ENCODE measurements around the gene DPP10.
"Not testable (repeated sequence)": the region's sequence is repeated elsewhere in the genome, so short reads cannot be mapped to it uniquely, and the experiment has no call there.

Gene DPP10

GRCh38 chr2:114729026-114729425 is 286.6 kb downstream of the DPP10 start:
- no peak for DNase-seq

GRCh38 chr2:114735126-114735525 is 292.7 kb downstream of the DPP10 start:
- no peak for DNase-seq

DNA sequence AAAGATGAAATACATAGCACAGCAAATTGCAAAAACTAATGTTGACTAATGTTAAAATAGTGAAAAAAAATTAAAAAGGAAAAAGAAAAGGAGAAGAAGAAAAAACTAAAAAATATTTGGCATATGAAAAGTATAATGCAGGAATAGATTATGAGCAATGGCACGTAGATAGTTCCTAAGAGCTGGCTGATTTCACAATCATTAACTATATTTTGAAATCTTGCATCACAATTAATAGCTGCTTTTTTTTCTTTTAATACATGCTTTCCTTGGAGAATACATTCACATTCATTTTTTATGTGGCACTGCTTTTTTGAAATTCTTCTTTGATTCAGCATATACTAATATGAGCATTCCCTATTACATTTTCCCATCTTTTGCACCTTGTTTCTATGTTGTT is 299.8 kb downstream of the DPP10 start:
- no peak for DNase-seq

GRCh38 chr2:114745700-114746099 is 303.3 kb downstream of the DPP10 start:
- DNase-seq = no peak

GRCh38 chr2:114748175-114748574 is 305.7 kb downstream of the DPP10 start:
- DNase-seq = not testable (repeated sequence)

- no peak for DNase-seq
Measured at GRCh38 chr2:114752425-114752824, 310.0 kb downstream of the DPP10 start.

DNA sequence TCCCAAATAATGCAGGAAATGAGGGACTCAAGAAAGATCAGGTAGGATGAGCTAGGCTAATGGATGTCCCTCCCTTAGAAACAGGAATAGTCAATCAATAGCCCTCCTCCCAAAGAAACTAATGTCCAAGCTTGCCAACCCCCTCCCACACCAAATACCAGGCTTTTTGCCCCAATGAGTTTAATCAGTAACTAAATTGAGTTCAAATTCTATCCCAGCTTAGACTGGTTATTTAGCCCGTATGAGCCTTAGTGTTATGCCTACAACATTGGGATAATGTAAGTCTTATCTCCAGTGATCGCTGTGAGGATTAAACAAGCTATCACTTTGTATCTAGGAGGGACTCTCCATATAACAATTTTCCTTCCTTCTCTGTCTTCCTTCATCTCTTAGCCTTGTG is 310.7 kb downstream of the DPP10 start:
- DNase-seq = no peak

DNA sequence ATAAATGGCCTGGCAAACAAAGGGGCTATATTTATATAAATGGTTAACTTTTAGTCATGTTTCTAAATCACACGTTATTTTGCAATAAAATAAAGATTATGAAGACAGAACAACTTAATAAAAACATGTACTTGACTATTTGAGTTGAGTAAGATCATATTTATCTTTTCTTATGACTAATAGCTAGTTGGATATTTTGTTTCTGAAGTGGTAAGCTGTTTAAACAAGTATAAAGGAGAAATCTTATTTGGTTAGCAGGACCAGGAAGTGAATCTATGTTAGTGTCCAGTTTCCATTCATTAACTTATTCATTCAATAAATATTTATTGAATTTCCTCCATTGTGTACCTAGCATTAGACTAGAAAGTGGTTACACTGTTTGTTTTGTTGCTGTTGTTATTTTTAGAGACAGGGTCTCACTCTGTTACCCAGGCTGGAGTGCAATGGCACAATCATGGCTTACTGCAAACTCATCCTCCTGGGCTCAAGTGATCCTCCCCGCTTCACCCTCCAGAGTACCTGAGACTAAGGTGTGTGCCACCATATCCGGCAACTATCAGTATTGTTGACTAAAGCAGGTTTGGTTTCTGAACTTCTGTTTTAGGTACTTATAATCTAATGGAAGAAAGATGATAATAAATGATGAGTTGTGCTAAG is 312.6 kb downstream of the DPP10 start:
- no peak for DNase-seq

GRCh38 chr2:114762376-114762775 is 319.9 kb downstream of the DPP10 start:
- DNase-seq = no peak

DNA sequence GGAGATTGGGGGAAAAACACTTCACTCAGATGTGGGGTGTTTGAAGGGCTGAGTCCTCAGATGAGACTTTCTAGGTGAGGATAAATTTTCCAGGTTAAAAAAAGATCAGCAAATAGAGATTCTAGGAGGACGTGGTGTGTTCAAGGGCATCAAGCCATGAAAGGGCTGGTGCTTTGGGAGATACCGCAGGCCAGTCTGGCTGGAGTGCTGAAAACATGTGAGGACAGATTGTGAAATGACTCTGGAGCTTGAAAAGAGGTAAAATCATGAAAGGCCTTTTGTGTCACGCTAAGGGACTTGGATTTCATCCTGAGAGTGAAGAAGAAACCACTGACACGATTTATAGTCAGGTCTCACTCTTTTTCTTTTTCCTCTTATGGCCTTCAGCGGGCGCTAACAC is 320.5 kb downstream of the DPP10 start:
- DNase-seq = no peak

DNA sequence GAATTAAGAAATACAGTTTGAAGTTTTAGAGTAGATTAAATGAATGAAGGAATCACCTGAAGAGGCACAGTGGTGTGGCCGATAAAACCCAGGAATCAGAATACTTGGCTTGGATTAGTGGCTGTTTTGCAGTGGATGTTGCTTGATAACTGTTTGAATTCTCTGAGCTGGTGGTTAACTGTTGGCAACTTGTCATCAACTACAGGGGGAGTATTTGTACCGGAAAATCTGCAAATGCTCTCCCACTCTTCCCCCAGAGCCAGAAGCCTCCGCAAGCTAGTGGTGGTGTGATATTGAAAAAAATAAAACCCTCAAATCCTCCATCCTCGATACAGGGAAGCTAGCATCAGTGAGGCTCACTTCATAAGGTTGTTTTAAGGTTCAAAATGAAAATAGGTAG is 326.7 kb downstream of the DPP10 start:
- no peak for DNase-seq

DNA sequence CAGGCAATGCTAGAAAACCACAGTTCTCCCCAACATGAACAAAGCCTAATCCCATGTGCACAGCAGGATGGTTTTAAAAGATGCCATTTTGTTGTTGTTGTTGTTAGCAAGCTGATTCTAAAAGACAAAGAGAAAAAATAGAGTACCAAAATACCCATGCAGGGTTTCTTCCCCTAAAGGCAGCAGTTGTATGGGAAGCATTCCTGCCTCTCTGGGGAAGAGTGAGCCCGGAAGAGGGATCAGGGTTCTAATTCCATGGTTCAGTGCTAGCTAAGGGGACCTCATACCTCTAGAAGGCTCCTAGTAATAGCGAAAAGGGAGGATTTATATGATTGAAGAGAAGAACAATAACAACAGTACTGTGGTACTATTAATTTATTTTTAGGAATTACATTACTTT is 327.6 kb downstream of the DPP10 start:
- no peak for DNase-seq

DNA sequence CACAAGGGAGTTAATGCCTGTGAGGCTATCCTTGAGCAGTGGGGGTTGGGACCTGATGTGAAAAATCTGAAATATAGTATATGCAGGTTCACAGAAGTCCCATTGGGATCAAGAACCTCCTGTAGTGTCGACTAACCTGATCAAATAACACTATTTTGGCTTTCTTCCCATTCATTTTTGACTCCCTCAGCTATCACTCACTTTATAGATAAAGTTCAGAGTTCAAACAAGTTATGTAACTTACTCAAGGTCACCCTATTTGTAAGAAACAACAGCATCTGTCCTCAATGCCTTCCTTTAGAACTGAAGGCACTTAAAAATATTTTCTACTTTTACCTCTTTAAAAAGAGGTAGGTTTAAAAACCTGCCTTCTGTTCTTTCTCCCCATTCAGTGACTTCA is 341.6 kb downstream of the DPP10 start:
- no peak for DNase-seq

- no peak for DNase-seq
Measured at GRCh38 chr2:114784890-114785583, 342.6 kb downstream of the DPP10 start.

- no peak for DNase-seq
Measured at GRCh38 chr2:114786901-114787300, 344.5 kb downstream of the DPP10 start.

DNA sequence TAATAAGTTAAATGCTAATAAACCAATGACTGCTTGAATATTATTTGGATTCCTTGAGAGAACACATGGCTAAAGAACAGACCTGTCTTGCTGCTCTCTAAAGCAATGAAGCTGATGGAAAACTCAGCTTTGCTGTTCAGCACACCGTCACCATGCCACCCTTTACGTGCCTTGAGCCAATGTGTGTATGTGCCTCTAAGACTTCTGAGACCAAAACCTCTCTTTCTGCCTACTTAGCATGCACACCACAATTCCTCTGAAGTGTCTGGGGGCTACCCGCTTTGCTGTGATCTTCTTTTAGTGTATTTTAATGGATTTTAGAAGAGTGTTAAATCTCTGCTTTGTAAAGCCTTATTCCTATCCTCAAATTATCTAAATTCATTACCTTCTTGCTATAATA is 345.0 kb downstream of the DPP10 start:
- no peak for DNase-seq

GRCh38 chr2:114789989-114790388 is 347.5 kb downstream of the DPP10 start:
- no peak for DNase-seq

DNA sequence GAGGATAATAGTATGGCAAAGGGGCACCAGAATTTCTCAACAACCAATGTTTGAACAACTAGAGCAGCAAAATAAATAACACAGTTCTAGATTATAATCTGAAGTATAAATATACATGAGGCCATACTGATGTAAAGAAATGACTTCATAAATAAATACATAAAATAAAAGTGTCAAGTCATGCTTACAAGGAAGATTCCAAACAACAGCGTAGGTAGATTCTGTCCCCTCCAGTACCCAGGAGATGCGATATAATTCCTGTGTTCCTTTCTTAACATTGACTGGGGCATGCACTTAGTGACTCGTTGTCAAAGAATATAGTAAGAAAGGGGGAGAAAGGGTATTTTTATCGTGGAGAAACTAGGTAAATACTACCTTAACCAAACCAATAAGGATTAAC is 355.1 kb downstream of the DPP10 start:
- DNase-seq = no peak

DNA sequence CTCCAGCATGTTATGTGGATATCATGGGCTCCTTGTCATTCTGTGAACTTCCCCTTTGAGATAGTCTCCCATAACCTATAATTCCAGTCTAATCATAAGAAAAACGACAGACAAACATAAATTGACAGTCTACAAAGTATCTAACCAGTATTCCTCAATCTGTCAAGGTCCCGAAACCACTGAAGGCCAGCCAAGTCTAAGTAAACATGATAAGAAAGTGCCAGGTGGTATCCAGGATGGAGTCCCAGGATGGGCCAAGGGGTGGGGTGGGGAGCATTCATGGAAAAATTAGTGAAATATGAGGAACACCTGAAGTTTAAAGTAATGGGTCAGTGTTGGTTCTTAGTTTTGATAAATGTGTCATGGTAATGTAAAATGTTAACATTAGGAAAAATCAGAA is 355.5 kb downstream of the DPP10 start:
- no peak for DNase-seq

DNA sequence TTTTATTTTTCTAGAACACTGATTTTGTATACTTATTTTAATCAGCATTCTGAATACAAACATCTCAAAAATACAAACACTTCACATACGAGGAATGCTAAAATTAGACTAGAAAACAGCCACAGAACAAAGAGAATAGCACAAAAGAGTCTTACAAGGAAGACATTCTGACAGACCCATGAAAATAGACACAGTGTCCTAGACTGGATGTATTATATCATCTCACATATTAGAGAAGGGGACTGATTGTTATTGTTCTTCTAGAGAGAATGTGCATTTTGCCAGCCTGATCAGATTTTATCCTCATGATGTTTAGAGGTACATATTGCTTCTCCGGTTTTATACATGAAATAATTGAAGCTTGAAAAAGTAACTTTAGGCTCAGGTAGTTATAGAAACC is 357.9 kb downstream of the DPP10 start:
- DNase-seq = no peak

GRCh38 chr2:114805195-114805594 is 362.8 kb downstream of the DPP10 start:
- DNase-seq = no peak

GRCh38 chr2:114810092-114810491 is 367.7 kb downstream of the DPP10 start:
- no peak for DNase-seq

GRCh38 chr2:114812261-114812660 is 369.8 kb downstream of the DPP10 start:
- no peak for DNase-seq

DNA sequence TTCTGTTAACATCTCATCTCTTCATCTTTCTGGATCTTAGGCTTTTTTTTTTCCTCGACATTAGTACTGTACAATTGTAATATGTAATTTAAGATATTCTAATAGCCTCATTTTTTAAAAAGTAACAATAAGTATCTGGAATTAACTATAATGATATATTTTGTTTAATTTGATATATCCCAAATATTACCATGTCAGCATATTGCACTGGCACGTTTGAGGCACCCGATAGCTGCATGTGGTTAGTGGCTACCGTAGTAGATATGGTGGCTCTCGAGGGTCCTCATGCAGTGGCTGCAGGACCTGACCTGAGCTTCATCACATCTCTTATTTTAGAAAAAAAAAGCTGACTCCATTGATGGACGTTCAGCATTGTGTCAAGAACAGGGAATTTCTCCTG is 371.9 kb downstream of the DPP10 start:
- DNase-seq = no peak

GRCh38 chr2:114821055-114821454 is 378.6 kb downstream of the DPP10 start:
- DNase-seq = no peak
